ENCODE results near the gene ZSWIM3. TPM values are rescaled to one million over a fixed set of nuclear protein-coding genes. Genes with fewer than 3 reads are reported as not detected.
A peak's percentile ranks its signal among the peaks of the same experiment; 100 is the strongest.
"Not testable (repeated sequence)": the region's sequence is repeated elsewhere in the genome, so short reads cannot be mapped to it uniquely, and the experiment has no call there.

ZSWIM3 gene
- total RNA-seq, 1 experiment from 2014 or later = 3.0 TPM

GRCh38 chr20:45827712-45828111, 29.7 kb upstream of the ZSWIM3 start:
- DNase-seq (ENCODE audit: low read depth, low spot score) = no peak
- in situ Hi-C loops (cut with HindIII; ENCODE audit: low pct_unique_long_range_greater_than_20kb, low sequenced_read_pairs) = no loop called here

DNA sequence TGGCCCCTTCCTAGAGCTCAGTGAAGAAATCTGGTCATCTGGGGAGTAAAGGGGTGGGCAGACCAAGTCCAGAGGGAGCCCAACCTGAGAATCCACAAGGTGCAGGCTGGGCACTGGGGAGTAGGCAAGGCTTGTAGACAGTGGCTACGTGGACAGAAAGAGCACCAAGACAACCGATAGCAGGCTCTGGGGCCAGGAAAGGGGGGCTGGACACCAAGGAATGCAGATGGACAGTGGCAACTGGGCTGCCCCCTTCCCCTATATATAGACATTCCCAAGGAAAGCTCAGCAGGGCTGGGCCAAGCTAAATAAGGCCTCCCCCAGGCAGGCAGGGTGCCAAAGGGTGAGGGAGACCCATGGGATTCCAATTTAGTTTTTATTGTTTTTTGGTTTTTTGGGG, 28.8 kb upstream of the ZSWIM3 start:
- no peak for DNase-seq (ENCODE audit: low read depth, low spot score)
- in situ Hi-C loops (cut with HindIII; ENCODE audit: low pct_unique_long_range_greater_than_20kb, low sequenced_read_pairs) = no loop called here

- DNase-seq (ENCODE audit: low read depth, low spot score); in situ Hi-C loops (cut with HindIII; ENCODE audit: low pct_unique_long_range_greater_than_20kb, low sequenced_read_pairs): not testable (repeated sequence)
Measured at GRCh38 chr20:45829673-45830106, 27.7 kb upstream of the ZSWIM3 start.

DNA sequence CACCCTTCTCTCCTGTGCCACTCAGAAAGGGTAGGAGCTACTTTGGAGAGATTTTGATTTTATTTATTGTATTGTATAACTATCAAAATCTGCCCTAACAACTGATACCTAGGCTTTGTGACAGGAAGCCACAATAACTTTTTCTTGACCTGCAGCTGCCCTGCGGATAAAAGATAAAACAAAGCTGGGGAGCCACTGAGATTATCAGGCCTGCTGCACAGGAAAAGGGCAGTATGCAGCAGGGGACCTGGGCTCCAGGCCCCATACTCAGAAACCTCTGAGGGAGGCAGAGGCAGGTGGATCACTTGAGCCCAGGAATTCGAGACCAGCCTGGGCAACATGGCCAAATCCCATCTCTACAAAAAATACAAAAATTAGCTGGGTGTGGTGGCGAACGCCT, 24.8 kb upstream of the ZSWIM3 start:
- DNase-seq (ENCODE audit: low read depth, low spot score) = no peak
- in situ Hi-C loops (cut with HindIII; ENCODE audit: low pct_unique_long_range_greater_than_20kb, low sequenced_read_pairs) = no loop called here

DNA sequence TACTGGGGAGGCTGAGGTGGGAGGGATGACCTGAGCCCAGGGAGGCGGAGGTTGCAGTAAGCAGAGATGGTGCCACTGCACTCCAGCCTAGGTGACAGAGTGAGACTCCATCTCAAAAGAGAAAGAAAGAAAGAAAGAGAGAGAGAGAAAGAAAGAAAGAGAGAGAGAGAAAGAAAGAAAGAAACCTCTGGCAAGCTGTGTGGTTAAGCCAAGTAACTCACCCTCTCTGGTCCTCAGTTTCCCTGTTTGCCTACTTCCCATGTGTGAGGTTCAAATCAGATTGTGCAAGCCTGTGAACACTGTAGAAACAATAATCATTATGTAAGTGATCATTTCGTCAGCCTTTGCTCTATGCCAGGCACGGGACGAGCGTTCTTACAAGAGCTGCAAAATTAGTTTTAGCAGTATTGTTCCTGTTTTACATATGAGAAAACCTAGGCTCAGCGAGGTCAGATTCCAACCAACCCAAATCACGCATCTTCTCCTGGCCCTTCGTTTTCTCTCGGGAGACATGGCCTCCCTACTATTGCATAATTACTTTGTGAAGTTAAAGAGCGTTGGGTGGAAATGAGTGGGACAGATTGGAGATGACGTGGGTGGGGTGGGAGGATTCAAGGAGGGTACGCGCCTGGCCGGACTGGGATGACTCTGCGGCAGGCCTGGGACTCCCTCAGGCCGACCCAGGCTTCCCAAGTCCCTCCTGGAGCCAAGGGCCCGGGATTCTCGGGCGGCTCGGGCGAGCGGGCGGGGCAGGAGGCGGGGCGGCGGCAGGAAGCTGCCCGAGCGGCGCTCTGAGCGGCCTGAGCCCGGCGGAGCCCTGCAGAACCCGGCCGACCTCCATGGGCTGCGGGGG, 24.2 kb upstream of the ZSWIM3 start, which contains the start of gene SNX21:
Gene SNX21, plus strand, starts transcription at position 770 of the 853 bp plus-strand sequence. CDS start 121 bp downstream, outside the sequence.
- DNase-seq (ENCODE audit: low read depth, low spot score) = peak; percentile 77

GRCh38 chr20:45833883-45834796, 23.3 kb upstream of the ZSWIM3 start:
- DNase-seq (ENCODE audit: low read depth, low spot score) = peak; percentile 60
- in situ Hi-C loops (cut with HindIII; ENCODE audit: low pct_unique_long_range_greater_than_20kb, low sequenced_read_pairs) = no loop called here

More for the DNA sequence above, 24.2 kb upstream of the ZSWIM3 start, which contains the start of gene SNX21:
- in situ Hi-C loops (cut with HindIII; ENCODE audit: low pct_unique_long_range_greater_than_20kb, low sequenced_read_pairs) = no loop called here

DNA sequence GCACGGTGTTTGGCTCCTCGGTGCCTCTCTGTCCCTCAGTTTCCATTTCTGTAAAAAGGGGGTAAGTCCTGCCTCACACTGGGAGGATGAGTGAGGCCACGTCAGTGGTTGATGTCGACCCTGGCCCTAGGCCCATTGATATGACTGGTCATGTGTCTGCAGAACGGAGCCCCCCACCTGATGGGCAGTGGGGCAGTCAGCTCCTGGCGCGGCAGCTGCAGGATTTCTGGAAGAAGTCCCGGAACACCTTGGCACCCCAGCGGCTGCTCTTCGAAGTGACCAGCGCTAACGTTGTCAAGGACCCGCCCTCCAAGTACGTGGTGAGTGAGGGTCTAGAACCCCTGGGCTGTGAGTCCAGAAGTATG, 22.6 kb upstream of the ZSWIM3 start:
- in situ Hi-C loops (cut with HindIII; ENCODE audit: low pct_unique_long_range_greater_than_20kb, low sequenced_read_pairs) = no loop called here
- no peak for DNase-seq (ENCODE audit: low read depth, low spot score)

GRCh38 chr20:45835329-45835765, 22.1 kb upstream of the ZSWIM3 start:
- in situ Hi-C loops (cut with HindIII; ENCODE audit: low pct_unique_long_range_greater_than_20kb, low sequenced_read_pairs) = no loop called here
- no peak for DNase-seq (ENCODE audit: low read depth, low spot score)

GRCh38 chr20:45835825-45836224, 21.6 kb upstream of the ZSWIM3 start:
- no peak for DNase-seq (ENCODE audit: low read depth, low spot score)
- in situ Hi-C loops (cut with HindIII; ENCODE audit: low pct_unique_long_range_greater_than_20kb, low sequenced_read_pairs) = no loop called here

DNA sequence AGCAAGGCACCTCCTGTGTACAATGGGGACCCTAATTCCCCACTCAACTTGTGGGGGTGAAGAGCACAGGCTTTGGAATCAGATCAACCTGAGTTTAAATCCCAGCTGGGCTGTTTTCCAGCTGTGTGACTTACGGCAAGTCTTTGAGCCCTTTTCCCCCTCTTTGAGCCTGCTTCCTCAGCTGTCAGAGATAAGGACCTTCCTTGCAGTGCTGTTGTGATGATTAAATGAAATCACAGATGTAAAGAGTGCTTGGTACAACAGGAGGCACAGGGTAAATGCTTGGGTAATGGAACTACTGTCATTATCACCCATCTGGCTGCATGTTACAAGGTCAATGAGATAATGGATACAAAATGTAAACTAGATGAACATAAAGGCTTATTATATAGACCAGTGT, 20.6 kb upstream of the ZSWIM3 start:
- in situ Hi-C loops (cut with HindIII; ENCODE audit: low pct_unique_long_range_greater_than_20kb, low sequenced_read_pairs) = no loop called here
- DNase-seq (ENCODE audit: low read depth, low spot score) = no peak

- DNase-seq (ENCODE audit: low read depth, low spot score) = no peak
- in situ Hi-C loops (cut with HindIII; ENCODE audit: low pct_unique_long_range_greater_than_20kb, low sequenced_read_pairs) = no loop called here
Measured at GRCh38 chr20:45840700-45841198, 16.7 kb upstream of the ZSWIM3 start.

GRCh38 chr20:45841407-45842129, 15.8 kb upstream of the ZSWIM3 start:
- DNase-seq (ENCODE audit: low read depth, low spot score) = no peak
- in situ Hi-C loops (cut with HindIII; ENCODE audit: low pct_unique_long_range_greater_than_20kb, low sequenced_read_pairs) = no loop called here

GRCh38 chr20:45842169-45842812, 15.1 kb upstream of the ZSWIM3 start:
- DNase-seq (ENCODE audit: low read depth, low spot score) = no peak
- in situ Hi-C loops (cut with HindIII; ENCODE audit: low pct_unique_long_range_greater_than_20kb, low sequenced_read_pairs) = no loop called here

GRCh38 chr20:45843506-45843905, 13.9 kb upstream of the ZSWIM3 start:
- in situ Hi-C loops (cut with HindIII; ENCODE audit: low pct_unique_long_range_greater_than_20kb, low sequenced_read_pairs) = no loop called here
- DNase-seq (ENCODE audit: low read depth, low spot score) = no peak

- in situ Hi-C loops (cut with HindIII; ENCODE audit: low pct_unique_long_range_greater_than_20kb, low sequenced_read_pairs) = no loop called here
- DNase-seq (ENCODE audit: low read depth, low spot score) = no peak
Measured at GRCh38 chr20:45845452-45845851, 12.0 kb upstream of the ZSWIM3 start.

DNA sequence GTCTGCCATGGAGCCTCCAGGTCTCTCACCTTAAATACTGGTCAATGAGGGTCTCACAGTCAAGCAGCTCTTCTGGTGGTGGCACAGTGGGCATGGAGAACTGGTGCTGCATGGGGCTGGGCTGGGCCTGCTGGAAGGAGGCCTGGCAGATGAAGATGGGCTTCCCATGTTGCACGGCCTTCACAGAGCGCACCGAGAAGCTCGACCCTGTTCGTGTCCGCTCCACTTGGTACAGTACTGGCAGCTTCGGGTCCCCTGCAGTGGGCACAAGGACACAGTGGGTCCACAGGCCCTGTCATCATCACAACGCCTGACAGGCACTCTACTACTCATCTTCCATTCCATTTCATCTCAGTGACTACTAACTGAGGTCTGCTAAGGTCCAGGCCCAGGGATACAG, 9.0 kb upstream of the ZSWIM3 start:
- in situ Hi-C loops (cut with HindIII; ENCODE audit: low pct_unique_long_range_greater_than_20kb, low sequenced_read_pairs) = no loop called here

GRCh38 chr20:45848969-45849582, 8.3 kb upstream of the ZSWIM3 start:
- DNase-seq (ENCODE audit: low read depth, low spot score) = no peak
- in situ Hi-C loops (cut with HindIII; ENCODE audit: low pct_unique_long_range_greater_than_20kb, low sequenced_read_pairs) = no loop called here

More for the DNA sequence above, 9.0 kb upstream of the ZSWIM3 start:
- DNase-seq (ENCODE audit: low read depth, low spot score) = no peak
